Activated naive CD4-positive, alpha-beta T cell treated with anti-CD3 and anti-CD28 coated beads, Interleukin-2, amount 10 ng/mL, durations not matched to agents 7 days and 5 days (primary cell): ENCODE data around the gene LRRC8C.

Experiments
- CTCF ChIA-PET: fragments of 350-600 bp; sonication (Branson Sonifier 250); formaldehyde crosslinking; loops from one replicate; lab custom pipeline; 2021; ENCODE audit warnings: antibody characterized with exemption; lab: Charles Lee
- DNase-seq: peaks from one replicate; pipeline ENCODE4 v3.0.0-alpha.2; 2020
- H3K27ac Mint-ChIP-seq: one replicate; pipeline ENCODE4 v1.8.0; 2021; ENCODE audit warnings: mild to moderate bottlenecking, moderate library complexity, mixed read lengths
- H3K27me3 Mint-ChIP-seq: one replicate; pipeline ENCODE4 v1.8.0; 2021; ENCODE audit warnings: mild to moderate bottlenecking, mixed read lengths
- H3K36me3 Mint-ChIP-seq: one replicate; pipeline ENCODE4 v1.8.0; 2021; ENCODE audit warnings: mixed read lengths
- H3K4me1 Mint-ChIP-seq: one replicate; pipeline ENCODE4 v1.8.0; 2021; ENCODE audit warnings: mixed read lengths
- H3K4me3 Mint-ChIP-seq: one replicate; pipeline ENCODE4 v1.8.0; 2021; ENCODE audit warnings: mild to moderate bottlenecking, moderate library complexity, mixed read lengths
- H3K9me3 Mint-ChIP-seq: one replicate; pipeline ENCODE4 v1.8.0; 2021; ENCODE audit warnings: mixed read lengths

The LRRC8C gene

DNA sequence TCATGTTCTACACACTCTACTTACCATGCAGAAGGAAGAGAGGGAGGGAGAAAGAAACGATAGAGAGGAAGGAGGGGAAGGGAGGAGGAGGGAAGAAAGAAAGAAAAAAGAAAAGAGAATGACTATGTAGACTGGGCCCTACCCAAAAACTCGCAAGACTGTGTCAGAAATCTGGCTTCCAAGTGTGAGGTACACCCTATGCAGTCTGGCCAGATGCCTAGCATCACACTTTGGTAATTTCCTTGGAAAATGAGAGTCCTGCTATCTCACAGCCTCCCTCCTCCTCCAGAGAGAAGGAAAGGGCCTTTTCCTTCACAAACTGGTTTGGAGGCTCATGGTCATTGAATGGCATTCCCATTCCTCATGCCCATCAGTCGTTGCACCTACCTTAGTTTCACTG lies 101.5 kb downstream of the LRRC8C start:
- Mint-ChIP-seq H3K36me3 (peaks cover 13% of the 10 kb centered on the region), H3K4me3 (no peak overlapping the region), H3K9me3 (no peaks in the 10 kb centered on the region), H3K27ac (no peak overlapping the region), H3K27me3 (no peaks in the 10 kb centered on the region), H3K4me1 (peaks cover 26% of the 10 kb centered on the region)
- no peak for DNase-seq
- CTCF ChIA-PET, result no interaction called here

DNA sequence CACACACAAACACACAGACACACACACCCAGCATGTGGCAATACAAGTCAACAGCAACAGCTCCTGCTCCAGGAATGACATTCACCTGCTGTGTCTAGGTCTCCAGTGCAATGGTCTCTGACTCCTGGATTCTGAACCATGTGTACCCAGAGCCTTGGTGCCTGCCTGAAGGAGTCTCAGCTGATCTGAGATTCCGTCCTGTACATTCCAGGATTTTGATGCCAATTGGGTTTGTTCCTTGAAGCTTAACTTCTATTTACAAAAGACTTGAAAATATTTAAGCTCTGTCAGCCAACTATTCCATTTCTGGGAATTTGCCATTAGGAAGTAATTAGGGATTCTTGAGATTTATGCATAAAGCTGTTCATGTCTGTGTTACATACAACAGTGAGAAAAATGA lies 102.6 kb downstream of the LRRC8C start:
- peaks cover 13% of the 10 kb centered on the region for H3K36me3 Mint-ChIP-seq
- no peak overlapping the region for H3K4me3 Mint-ChIP-seq
- H3K9me3 Mint-ChIP-seq, result no peaks in the 10 kb centered on the region
- DNase-seq, result no peak
- peaks cover 36% of the 10 kb centered on the region for H3K4me1 Mint-ChIP-seq
- H3K27me3 Mint-ChIP-seq, result no peaks in the 10 kb centered on the region
- CTCF ChIA-PET, result no interaction called here
- H3K27ac Mint-ChIP-seq, result no peak overlapping the region

DNA sequence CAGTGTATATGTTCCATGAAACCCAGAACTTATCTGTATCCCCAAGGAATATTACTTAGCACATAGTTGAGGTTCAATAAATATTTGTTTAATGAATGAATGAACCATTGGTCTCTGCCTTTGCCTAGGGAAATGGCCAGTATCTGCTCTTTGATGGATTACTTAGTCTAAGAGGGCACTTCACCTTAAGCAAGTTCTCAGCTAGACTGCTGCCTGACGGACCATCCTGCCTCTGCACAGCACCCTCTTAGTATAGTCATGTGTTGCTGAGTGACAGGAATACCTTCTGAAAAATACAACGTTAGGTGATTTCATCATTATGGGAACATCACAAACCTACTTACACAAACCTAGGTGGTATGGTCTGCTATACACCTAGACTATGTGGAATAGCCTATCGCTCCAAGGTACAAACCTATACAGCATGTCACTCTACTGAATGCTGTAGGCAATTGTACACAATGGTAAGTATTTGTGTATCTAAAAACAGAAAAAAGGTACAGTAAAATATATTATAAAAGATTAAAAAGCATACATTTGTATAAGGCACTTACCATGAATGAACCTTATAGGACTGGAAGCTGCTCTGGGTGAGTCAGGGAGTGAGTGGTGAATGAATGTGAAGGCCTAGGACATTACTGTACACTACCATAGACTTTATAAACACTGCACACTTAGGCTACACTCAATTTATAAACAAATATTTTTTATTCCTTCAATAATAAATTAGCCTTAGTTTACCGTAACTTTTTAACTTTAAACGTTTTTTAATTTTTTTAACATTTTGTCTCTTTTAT lies 104.2 kb downstream of the LRRC8C start:
- no peak for DNase-seq
- H3K36me3 Mint-ChIP-seq, result peaks cover 15% of the 10 kb centered on the region
- H3K27me3 Mint-ChIP-seq, result no peaks in the 10 kb centered on the region
- H3K4me1 Mint-ChIP-seq, result peaks cover 27% of the 10 kb centered on the region
- no peaks in the 10 kb centered on the region for H3K9me3 Mint-ChIP-seq
- H3K4me3 Mint-ChIP-seq, result no peak overlapping the region
- H3K27ac Mint-ChIP-seq, result no peak overlapping the region
- CTCF ChIA-PET, result no interaction called here

DNA sequence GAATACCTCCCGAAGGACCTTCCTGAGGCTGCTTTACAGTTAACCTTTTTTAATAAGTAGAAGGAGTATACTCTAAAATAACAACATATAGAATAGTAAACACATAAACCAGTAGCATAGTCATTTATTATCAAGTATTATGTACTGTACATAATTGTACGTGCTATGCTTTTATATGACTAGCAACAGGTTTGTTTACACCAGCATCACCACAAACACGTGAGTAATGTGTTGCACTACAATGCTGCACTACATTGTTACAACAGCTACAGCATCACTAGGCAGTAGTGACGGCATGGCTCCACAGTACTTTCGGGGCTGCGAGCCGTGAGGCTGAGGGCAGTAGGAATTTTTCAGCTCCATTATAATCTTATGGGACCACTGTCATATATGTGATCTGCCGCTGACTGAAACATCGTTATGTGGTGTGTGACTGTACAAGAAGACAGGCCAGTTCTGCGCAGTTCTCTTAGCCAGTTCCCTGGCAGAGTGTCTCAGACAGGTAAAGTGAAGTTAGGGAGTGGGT lies 105.1 kb downstream of the LRRC8C start:
- DNase-seq, result no peak
- Mint-ChIP-seq H3K4me3 (no peak overlapping the region), H3K36me3 (peaks cover 11% of the 10 kb centered on the region), H3K9me3 (no peaks in the 10 kb centered on the region), H3K27me3 (no peaks in the 10 kb centered on the region), H3K27ac (no peak overlapping the region), H3K4me1 (peaks cover 18% of the 10 kb centered on the region)
- CTCF ChIA-PET, result interaction anchor here (1.4 kb wide), 1 partner anchor 20 kb away, joined by 3 read pairs; no protein-coding TSS in a partner anchor

DNA sequence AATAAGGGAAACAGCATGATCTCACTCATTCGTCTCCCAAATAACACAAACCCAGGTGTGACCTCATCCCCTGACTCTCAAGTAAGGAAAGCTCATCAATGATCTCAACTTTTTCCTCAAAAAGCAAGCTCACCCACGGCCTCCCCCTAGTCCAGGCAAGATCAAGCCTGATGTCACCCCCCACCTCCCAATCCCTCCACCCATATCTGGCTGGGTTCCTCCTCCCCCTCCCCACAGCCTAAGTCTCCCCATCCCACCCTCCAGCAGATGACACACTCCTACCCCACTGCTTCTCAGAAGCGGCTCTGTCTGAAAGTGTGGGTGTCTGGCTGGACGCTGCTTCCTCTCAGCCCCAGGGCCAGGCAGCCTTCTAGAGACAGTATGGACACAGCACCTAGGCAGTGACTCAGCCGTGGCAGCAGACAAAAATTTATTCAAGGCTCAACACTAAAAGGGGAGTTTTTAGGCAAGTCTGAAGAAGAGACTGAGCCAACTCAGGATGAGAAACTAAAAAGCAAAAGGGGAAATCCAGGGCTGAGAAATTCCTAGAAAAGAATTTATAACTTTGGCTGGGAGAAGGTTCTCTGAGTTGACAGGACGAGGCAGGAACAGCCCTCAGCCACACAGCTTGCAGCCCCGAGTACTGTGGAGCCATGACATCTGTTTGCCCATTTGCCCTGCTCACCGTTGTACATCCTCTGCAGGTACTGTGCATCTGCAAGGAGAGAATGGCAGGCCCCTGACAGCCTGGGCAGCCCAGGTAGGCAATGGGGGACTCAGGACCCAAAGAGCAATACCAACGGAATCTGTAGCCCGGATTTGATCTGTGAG lies 106.3 kb downstream of the LRRC8C start:
- H3K4me3 Mint-ChIP-seq, result no peak overlapping the region
- peaks cover 17% of the 10 kb centered on the region for H3K4me1 Mint-ChIP-seq
- H3K27me3 Mint-ChIP-seq, result no peaks in the 10 kb centered on the region
- CTCF ChIA-PET, result interaction anchor here (1.4 kb wide), 1 partner anchor 18 kb away, joined by 3 read pairs; no protein-coding TSS in a partner anchor
- no peak for DNase-seq
- H3K9me3 Mint-ChIP-seq, result no peaks in the 10 kb centered on the region
- H3K36me3 Mint-ChIP-seq, result peaks cover 8% of the 10 kb centered on the region
- peak overlapping the region; percentile 47 for H3K27ac Mint-ChIP-seq

DNA sequence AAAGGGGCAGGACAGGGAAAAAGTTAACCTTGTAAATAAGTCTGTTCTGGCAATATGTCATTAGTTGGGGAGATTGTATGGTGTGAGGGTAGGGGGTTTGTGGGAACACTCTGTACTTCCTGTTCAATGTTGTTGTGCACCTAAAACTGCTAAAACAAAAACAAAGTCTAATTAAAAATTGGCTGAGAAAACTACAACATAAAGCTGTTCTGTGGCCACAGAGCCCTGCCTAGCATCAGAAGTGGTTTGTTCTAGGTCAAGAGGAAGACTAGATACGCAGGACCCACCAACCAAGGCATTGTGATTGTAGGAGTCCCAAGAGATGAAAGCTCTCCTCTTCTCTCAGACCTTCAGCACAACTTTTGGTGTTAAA lies 106.9 kb downstream of the LRRC8C start:
- H3K36me3 Mint-ChIP-seq, result peaks cover 9% of the 10 kb centered on the region
- no peak overlapping the region for H3K4me3 Mint-ChIP-seq
- CTCF ChIA-PET, result interaction anchor here (0.7 to 2.2 kb wide), 2 partner anchors 18 to 23 kb away, joined by 3 to 8 read pairs; no protein-coding TSS in a partner anchor
- H3K4me1 Mint-ChIP-seq, result peaks cover 17% of the 10 kb centered on the region
- H3K9me3 Mint-ChIP-seq, result no peaks in the 10 kb centered on the region
- H3K27me3 Mint-ChIP-seq, result no peaks in the 10 kb centered on the region
- no peak overlapping the region for H3K27ac Mint-ChIP-seq
- no peak for DNase-seq

DNA sequence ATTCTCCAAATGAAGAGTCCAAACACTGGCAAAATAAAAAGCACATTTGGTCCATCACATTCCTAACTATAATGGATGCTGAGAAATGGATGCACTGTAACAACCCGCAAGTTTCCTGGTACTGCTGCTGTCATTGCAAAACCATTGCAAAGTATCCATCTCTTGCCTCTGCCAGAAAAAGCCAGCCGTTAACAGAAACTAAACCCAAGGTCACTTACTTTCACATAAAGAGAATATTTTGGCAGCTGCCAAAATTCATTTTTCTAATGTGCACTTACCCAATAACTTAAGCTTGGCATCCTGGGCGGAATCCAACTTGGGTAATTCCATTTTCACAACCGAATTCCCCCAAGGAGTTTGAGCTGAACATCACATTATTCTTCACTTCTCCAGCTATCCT lies 110.9 kb downstream of the LRRC8C start:
- H3K4me3 Mint-ChIP-seq, result no peak overlapping the region
- H3K4me1 Mint-ChIP-seq, result peaks cover 20% of the 10 kb centered on the region
- CTCF ChIA-PET, result no interaction called here
- peaks cover 2% of the 10 kb centered on the region for H3K9me3 Mint-ChIP-seq
- DNase-seq, result no peak
- H3K27ac Mint-ChIP-seq, result no peak overlapping the region
- peaks cover 21% of the 10 kb centered on the region for H3K36me3 Mint-ChIP-seq
- H3K27me3 Mint-ChIP-seq, result no peaks in the 10 kb centered on the region

DNA sequence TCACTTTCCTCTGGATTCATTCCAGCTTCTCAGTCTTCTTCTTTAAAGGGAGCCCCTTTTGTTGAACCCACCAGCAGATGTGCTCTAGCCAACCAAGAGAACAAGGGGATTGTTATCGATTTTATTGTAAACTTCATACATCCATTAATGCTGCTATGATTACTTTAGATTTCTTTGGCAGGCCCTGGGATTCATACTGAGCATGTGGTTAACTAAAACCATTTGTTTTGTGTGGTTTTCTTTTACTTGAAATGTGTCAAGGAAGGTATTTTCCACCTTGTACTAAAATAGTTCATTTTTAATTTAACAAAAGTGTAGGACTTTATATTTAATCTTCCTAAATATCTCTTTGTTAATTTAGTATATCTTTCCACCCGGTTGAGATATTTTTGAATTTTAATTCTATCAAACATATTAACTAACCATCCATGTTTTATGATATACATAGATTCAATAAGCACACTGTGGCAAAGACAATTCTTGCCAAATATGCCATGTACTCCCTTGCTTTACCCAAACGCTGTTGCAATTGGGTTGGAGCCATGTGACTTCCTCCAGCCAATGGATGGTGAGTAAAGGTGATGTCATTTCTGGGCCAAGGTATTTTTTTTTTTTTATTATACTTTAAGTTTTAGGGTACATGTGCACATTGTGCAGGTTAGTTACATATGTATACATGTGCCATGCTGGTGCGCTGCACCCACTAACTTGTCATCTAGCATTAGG lies 113.7 kb downstream of the LRRC8C start:
- Mint-ChIP-seq H3K27me3 (no peaks in the 10 kb centered on the region), H3K27ac (no peak overlapping the region)
- CTCF ChIA-PET, result no interaction called here

DNA sequence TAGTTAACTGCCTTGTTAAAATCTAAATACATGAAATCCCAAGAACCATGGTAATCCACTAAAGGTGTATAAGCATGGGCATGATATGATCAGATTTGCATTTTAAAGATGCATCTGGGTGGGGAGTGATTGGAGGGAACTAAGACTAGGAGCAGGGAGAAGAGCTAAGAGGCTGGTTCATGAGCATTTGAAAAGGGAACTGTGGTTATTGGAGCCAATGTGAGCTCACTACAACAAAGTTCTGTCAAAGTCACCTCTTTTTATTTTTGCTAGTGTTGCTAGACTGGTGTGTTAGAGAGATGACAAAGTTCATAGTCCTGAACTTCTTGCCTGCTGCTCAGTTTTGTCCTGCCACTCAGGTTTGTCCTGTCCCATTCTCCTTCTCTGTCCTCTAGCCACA lies 120.8 kb downstream of the LRRC8C start:
- peak overlapping the region; percentile 34 for H3K27ac Mint-ChIP-seq
- no peaks in the 10 kb centered on the region for H3K27me3 Mint-ChIP-seq
- DNase-seq, result no peak
- peaks cover 3% of the 10 kb centered on the region for H3K36me3 Mint-ChIP-seq
- H3K9me3 Mint-ChIP-seq, result peaks cover 2% of the 10 kb centered on the region
- H3K4me1 Mint-ChIP-seq, result peaks cover 57% of the 10 kb centered on the region
- H3K4me3 Mint-ChIP-seq, result no peak overlapping the region
- CTCF ChIA-PET, result interaction anchor here (1.6 to 13.6 kb wide), 2 partner anchors 9 to 123 kb away, joined by 6 to 203 read pairs; partner anchors contain the start of gene LRRC8C

More for the DNA sequence above, 113.7 kb downstream of the LRRC8C start:
- no peak for DNase-seq
- peaks cover 2% of the 10 kb centered on the region for H3K9me3 Mint-ChIP-seq
- peaks cover 3% of the 10 kb centered on the region for H3K4me1 Mint-ChIP-seq
- H3K36me3 Mint-ChIP-seq, result peaks cover 14% of the 10 kb centered on the region
- H3K4me3 Mint-ChIP-seq, result no peak overlapping the region

DNA sequence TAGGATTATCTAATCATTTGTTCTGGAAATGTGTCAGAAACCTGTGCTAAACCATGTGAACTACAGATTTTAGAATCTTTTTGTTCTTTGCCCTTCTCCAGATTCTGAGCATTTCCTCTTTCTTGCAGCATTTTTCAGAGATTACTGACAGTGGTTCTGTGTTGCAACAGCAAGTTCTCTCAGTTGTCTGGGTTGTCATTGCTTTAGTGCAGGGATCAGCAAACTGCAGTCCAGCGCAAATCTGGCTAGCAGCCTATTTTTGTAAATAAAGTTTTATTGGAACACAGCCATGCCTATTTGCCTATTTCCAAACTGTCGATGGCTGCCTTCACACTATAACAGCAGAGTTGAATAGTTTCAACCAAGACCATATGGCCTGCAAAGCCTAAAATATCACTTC lies 121.6 kb downstream of the LRRC8C start:
- Mint-ChIP-seq H3K27me3 (no peaks in the 10 kb centered on the region), H3K4me1 (peaks cover 65% of the 10 kb centered on the region), H3K4me3 (no peak overlapping the region), H3K9me3 (peaks cover 2% of the 10 kb centered on the region), H3K27ac (peak overlapping the region; percentile 34), H3K36me3 (peaks cover 8% of the 10 kb centered on the region)
- no peak for DNase-seq
- CTCF ChIA-PET, result interaction anchor here (0.9 to 13.6 kb wide), 2 partner anchors 56 to 124 kb away, joined by 3 to 203 read pairs; partner anchors contain the start of gene LRRC8C

DNA sequence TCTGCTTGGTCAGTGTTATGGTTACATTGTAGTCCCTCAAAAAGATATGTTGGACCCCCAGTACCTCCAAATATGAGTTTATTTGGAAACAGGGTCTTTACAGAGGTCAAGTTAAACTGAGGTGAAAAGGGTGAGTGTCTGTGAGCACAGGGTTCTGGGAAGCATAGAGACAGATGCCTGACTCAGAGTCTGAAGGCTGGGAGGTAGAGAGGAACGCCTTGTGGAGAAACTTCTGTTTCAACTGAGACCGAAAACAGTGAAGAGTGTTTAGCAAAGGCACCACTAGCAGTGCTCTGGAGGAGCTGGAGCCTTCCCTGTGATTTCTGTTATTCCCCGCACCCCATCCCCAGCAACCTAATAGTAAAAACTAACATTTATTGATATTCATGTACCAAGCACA lies 122.7 kb downstream of the LRRC8C start:
- Mint-ChIP-seq H3K36me3 (peaks cover 13% of the 10 kb centered on the region), H3K9me3 (peaks cover 2% of the 10 kb centered on the region), H3K4me3 (no peak overlapping the region), H3K27ac (no peak overlapping the region), H3K4me1 (peaks cover 71% of the 10 kb centered on the region), H3K27me3 (no peaks in the 10 kb centered on the region)
- no peak for DNase-seq
- CTCF ChIA-PET, result interaction anchor here (0.9 to 13.6 kb wide), 4 partner anchors 15 to 125 kb away, joined by 3 to 203 read pairs (median 4); partner anchors contain the start of gene LRRC8C

DNA sequence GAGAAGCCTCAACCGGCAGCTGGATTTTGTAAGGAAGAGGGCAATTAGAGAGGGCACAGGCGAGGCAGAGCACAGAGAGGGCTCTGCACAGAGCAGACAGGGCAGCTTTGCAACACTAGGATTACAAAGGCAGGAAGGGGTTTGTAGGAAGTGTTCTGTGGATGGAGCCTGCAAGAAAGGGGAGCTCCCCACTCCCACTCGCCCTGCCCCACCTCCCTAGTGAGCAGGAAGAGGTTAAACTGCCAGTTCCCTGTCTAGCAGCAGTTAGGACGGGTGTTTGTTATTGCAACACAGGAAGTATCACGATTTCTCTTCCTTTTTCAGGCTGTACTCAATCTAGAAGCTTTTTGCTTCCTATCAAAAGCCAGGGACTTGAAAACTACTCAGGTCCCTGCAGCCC lies 124.6 kb downstream of the LRRC8C start:
- Mint-ChIP-seq H3K4me1 (peaks cover 86% of the 10 kb centered on the region), H3K9me3 (peaks cover 2% of the 10 kb centered on the region), H3K27ac (peak overlapping the region; percentile 91), H3K27me3 (no peaks in the 10 kb centered on the region), H3K36me3 (peaks cover 13% of the 10 kb centered on the region), H3K4me3 (peak overlapping the region; percentile 62)
- CTCF ChIA-PET, result interaction anchor here (0.8 to 13.6 kb wide), 10 partner anchors 17 to 232 kb away, joined by 3 to 203 read pairs (median 4); partner anchors contain the start of gene LRRC8C
- DNase-seq, result peak; percentile 70

DNA sequence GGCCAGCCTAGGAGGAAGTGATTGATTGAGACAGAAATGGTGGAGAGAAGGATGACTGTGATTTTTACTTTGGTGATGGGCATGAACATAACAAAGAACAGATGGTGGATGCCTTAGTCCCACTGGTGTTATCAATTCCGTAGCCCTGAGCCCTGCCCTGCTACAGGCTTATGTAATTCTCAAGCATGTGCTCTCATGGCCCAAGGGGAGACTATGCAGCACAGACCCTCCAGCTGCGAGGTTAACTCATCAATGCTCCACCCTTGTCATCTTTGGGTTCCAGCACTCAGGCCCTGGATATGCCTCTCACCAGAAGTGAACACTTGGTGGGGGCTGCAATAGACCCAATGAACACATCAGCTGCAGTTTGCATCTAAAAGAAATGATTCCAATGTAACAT lies 125.2 kb downstream of the LRRC8C start:
- CTCF ChIA-PET, result interaction anchor here (0.8 to 13.6 kb wide), 12 partner anchors 17 to 226 kb away, joined by 3 to 203 read pairs (median 4); partner anchors contain the start of gene LRRC8C
- Mint-ChIP-seq H3K27me3 (no peaks in the 10 kb centered on the region), H3K36me3 (peaks cover 13% of the 10 kb centered on the region), H3K4me1 (peaks cover 89% of the 10 kb centered on the region), H3K9me3 (peaks cover 2% of the 10 kb centered on the region), H3K4me3 (peak overlapping the region; percentile 62), H3K27ac (peak overlapping the region; percentile 91)
- DNase-seq, result no peak
